Effector CD8-positive, alpha-beta T cell (primary cell): ENCODE measurements around the gene NTN3.
"Not testable (repeated sequence)": the region's sequence is repeated elsewhere in the genome, so short reads cannot be mapped to it uniquely, and the experiment has no call there.

Source experiments
- DNase-seq: peaks from one replicate; lab custom pipeline; 2025; lab: John Stamatoyannopoulos, UW

NTN3 gene

GRCh38 chr16:2479996-2480395, 8.9 kb downstream of the NTN3 start:
- not testable (repeated sequence) for DNase-seq

- no peak for DNase-seq
Measured at GRCh38 chr16:2480948-2481347, 9.9 kb downstream of the NTN3 start.

- DNase-seq: no peak
Measured at GRCh38 chr16:2481676-2482075, 10.6 kb downstream of the NTN3 start.

DNA sequence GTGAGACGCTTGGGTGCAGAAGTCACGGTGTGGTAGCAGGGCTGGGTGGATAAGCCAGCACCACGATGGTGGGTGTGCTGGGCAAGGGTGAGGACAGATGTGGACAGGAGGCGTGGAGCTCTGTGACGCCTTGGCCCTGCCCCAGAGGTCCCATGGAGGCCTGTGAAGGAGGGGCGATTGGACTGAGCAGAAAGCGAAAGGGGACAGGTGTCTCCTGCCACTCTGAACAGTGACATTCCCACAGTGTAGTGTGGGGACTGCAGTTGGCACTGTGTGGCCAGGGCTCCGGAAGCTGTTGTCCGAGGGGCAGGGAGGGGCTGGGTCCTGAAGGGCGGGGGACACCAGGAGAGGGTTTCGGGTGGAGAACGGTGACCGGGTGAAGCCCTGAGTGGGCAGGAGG, 11.2 kb downstream of the NTN3 start:
- DNase-seq: no peak

- DNase-seq: no peak
Measured at GRCh38 chr16:2482708-2483534, 11.8 kb downstream of the NTN3 start.

GRCh38 chr16:2483939-2484897, 13.1 kb downstream of the NTN3 start:
- no peak for DNase-seq

DNA sequence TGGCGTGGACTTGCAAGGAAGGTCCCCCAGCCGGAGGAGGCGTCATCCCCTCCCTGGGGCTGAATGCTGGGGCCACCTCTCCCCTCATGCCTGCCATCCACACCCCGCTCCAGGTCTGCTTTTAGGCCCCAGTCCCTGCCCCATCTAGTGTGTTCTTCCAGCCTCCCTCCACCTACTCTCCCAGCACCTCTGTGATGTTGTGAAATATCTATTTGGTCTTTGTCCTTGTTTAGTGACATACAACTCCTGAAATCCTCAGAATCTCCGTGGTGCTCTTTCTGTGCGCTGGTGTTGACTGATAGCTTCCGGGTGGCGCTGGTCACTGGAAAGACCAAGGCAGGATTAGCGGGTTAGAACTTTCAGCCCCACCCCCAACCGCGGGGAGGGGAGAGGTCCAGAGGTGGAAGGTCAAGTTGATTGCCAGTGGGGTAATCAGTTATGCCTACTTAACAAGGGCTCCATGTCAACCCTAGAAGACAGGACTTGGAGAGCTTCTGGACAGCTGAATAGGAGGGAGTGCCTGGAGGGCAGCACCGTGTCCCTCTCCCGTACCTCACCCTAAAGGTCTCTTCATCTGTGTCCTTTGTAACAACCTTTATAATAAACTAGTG, 13.9 kb downstream of the NTN3 start:
- no peak for DNase-seq

DNA sequence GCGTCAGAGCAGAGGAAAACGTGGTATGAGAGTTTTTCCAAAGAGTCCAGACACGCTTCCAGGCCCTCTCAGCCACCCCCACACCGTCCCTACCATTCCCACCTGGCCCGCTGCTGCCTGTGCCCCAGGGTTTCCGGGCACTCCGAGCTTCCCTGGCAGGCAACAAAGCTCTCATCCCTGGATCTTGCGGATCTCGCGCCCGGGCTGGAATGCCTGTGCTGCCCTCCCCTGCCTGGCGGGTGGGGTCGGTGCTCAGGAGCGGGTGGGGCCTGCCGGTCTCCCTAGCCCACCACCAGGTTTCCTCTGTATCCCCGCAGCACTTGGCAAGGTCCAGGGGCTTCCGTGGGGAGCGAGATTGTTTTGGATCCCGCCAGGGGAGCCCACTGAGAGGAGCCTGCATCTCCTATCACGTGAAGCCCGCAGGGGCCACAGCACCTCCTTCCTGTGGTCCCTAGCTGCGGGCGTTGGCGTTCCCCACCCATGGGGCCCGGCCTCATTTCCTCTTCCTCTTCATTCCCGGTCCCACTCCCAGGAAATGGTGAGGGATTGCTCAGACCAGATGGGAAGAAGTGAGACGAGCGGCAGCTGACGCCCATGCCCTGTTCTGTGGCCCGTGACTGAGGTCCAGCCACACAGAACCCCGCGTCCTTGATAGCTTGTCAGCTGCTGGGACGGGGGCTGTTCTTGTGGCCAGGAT, 14.9 kb downstream of the NTN3 start:
- no peak for DNase-seq

DNA sequence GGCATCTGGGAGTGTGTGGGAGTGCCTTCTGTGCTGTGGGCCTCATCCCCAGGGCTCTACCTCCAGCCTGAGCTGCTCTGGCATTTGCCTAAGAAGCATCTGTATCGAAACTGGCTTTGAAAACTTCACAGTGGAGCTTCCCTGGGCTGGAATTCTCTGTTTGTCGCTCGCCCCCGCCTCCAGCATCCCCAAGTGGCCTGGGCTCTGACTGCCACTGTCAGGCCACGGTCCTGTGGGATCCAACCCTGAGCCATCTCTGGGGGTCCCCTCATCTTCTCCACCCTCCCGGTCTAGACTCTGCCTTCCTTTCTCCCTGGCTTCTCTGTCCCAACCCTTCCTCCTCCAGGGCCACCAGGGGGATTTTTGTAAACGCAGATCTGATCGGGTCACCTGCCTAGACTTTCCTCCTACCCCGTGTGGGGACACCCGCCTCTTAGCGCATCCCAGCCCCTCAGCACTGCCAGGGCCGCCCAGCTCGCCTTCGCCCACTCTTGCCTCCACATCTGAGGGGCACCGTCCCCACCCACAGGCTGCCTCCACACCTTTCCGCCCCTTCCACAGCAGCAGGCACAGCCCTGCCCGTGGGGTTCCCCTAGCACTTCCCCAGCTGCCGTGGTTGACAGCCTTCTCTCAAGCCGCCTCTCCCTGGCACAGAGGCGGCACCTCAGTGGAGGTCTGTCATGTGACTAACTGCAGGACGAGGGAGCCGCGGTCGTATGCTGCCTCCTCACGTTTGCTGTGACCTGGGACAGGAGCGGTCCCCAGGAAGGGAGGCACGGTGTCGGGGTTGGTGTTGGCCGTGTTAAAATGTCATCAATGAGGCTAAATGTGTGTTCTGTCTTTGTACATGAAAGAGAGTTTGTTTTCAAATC, 15.8 kb downstream of the NTN3 start:
- DNase-seq: peak; percentile 61

GRCh38 chr16:2487517-2487842, 16.4 kb downstream of the NTN3 start:
- DNase-seq: no peak

DNA sequence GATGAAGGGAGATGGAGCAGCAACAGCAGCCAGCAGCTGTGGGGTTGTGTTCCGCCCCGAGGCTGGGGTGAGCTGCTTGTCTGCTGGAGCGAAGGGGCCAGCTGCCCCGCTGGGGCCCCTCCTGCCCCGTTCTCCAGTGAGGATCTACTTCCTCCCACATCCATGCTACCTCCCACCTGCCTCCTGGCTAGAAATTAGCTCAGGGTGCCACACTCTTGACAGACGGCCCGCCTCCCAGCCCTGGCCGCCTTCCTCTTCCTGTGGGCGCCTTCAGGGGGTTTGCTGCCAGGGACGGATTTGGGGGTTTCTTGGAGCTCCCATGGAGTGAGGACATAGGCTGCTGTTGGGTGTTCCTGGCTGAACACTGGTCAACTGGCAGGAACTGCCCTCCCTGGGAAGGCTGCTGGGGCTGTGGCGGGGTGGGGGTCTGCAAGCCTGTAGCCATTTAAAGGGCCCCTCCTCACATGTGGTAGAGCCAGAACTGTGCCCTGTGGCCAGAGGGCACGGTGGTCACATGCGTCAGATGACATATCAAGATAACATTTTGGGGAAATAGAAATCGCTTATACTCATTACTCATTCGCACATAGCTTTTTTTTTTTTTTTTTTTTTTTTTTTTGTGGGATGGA, 16.9 kb downstream of the NTN3 start:
- no peak for DNase-seq

- DNase-seq: no peak
Measured at GRCh38 chr16:2489581-2489980, 18.5 kb downstream of the NTN3 start.

DNA sequence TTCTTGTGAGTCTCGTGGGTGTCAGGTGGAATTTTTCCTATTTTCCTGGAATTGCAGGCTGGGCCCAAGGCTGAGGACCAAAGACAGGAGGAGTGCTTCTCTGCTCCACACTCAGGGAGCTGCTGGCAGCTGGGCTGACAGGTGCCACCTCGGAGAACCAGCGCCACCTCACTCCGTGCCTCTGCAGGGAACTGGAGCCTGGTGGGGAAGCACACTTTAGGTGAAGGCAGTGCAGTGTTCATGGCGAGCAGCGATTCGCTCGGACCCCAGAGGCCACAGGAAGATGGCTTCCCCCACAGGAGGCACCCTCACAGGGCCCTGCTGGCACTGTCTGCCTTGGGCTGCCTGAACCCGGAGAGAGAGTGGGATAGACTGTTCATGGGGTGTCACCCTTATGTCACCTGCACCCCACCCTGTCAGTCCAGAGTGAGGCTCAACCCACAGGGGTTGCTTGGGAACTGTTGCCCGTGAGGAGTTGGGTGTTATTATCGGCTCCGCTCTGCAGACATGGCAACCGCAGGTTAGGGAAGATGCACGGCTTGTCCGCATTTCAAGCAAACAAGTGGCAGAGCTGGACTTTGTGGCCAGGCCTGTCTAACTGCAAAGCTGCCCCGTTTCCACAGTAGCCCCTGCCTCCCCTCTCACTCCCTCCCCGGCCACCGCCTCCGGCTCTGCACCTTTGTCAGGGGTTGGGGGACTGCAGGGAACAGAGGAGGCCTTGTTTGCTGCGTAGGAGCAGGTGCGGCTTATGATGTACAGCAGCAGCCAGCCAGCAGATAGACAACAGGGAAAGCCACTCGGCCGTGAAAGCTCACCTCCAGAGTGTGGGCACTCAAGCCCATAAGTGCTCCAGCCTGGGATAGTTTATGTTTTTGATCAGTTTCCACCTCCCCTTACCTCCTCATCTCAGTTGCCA, 19.4 kb downstream of the NTN3 start:
- DNase-seq: no peak

DNA sequence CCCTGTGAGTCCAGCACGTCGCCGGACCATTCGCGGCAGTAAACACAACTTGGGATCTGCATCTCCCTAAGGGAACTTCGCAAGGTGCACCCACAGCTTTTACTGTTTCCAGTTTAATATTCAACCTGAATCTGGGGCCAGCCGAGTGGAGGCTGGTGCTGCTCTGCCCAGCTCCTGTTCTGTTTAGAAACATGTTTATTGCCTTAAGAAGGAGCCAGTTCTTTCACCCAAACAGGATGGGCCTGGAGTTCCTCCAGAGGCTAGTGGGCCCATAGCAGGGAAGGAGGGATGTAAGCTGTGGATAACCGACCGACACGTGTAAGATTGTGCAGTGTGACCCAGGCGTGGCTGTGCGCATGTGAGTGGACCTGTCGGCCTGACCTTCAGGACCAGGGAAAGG, 21.2 kb downstream of the NTN3 start:
- DNase-seq: no peak

GRCh38 chr16:2493605-2494004, 22.5 kb downstream of the NTN3 start:
- no peak for DNase-seq

DNA sequence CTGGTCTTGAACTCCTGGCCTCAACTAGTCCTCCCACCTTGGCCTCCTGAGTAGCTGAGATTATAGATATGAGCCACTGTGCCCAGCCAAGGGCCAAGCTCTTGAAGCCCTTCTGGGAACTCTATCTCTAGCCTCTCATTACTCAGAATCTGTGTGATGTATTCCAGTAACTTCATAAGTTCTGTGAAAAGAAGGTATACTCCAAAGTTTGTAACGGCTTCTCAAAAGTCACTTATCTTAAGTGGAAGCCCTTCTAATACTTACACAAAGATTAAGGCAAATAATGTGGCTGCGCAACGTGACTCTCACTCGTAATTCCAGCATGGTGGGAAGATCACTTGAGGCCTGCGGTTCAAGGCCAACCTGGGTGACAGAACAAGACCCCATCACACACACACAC, 23.5 kb downstream of the NTN3 start:
- DNase-seq: no peak

DNA sequence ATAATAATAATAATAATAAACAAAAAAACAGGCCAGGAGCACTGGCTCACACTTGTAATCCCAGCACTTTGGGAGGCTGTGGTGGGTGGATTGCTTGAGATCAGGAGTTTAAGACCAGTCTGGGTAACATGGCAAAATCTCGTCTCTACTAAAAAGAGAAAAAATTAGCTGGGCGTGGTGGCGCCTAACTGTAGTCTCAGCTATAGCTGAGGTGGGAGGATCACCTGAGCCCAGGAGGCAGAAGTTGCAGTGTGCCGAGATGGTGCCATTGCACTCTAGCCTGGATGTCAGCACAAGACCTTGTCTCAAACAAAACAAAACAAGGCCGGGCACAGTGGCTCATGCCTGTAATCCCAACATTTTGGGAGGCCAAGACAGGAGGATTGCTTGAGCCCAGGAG, 23.9 kb downstream of the NTN3 start:
- DNase-seq: no peak

DNA sequence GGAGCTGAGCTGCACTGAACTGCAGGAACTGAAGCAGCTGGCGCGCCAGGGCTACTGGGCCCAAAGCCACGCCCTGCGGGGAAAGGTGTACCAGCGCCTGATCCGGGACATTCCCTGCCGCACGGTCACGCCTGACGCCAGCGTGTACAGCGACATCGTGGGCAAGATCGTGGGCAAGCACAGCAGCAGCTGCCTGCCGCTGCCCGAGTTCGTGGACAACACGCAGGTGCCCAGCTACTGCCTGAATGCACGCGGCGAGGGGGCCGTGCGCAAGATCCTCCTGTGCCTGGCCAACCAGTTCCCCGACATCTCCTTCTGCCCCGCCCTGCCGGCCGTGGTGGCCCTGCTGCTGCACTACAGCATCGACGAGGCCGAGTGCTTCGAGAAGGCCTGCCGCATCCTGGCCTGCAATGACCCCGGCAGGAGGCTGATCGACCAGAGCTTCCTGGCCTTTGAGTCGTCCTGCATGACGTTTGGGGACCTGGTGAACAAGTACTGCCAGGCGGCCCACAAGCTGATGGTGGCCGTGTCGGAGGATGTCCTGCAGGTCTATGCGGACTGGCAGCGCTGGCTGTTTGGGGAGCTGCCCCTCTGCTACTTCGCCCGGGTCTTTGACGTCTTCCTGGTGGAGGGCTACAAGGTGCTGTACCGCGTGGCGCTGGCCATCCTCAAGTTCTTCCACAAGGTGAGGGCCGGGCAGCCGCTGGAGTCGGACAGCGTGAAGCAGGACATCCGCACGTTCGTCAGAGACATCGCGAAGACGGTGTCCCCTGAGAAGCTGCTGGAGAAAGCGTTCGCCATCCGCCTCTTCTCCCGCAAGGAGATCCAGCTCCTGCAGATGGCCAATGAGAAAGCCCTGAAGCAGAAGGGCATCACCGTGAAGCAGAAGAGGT, 25.4 kb downstream of the NTN3 start:
- DNase-seq: no peak
